ENCODE results near the gene RAD51B.

DNA sequence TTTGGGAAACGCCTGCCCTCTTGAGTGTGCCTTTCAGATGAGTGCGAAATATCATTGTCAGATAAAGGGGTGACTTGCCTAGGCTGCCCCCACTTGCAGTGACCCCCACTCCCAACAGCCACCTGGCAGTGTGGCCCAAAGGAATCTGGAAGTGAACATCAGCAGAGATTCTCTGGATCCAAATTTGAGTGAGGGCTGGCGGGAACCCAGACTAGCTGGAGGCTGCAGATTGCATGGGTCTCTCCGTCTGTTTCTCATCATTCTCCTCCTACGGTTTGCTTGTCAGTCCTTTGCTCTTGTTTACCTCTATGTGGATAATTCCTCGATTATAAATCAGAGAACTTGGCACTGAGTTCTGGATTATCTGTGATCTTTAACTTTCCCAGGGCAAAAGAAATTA lies 692.5 kb downstream of the RAD51B start:
- TF ChIP-seq, protein P1, sequence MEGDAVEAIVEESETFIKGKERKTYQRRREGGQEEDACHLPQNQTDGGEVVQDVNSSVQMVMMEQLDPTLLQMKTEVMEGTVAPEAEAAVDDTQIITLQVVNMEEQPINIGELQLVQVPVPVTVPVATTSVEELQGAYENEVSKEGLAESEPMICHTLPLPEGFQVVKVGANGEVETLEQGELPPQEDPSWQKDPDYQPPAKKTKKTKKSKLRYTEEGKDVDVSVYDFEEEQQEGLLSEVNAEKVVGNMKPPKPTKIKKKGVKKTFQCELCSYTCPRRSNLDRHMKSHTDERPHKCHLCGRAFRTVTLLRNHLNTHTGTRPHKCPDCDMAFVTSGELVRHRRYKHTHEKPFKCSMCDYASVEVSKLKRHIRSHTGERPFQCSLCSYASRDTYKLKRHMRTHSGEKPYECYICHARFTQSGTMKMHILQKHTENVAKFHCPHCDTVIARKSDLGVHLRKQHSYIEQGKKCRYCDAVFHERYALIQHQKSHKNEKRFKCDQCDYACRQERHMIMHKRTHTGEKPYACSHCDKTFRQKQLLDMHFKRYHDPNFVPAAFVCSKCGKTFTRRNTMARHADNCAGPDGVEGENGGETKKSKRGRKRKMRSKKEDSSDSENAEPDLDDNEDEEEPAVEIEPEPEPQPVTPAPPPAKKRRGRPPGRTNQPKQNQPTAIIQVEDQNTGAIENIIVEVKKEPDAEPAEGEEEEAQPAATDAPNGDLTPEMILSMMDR (IDR thresholded peaks at IDR 0.05), result no peak
- TF ChIP-seq POLR2A (IDR thresholded peaks at IDR 0.05), result no peak
